Neuronal stem cell (in vitro differentiated cells): ENCODE results near the gene ALG9. TPM values are rescaled to one million over a fixed set of nuclear protein-coding genes. Genes with fewer than 3 reads are reported as not detected.

Source experiments
- DNase-seq: peaks from one replicate; pipeline ENCODE4 v3.0.0-alpha.2; 2013; ENCODE audit warnings: low spot score
- H2AFZ ChIP-seq: one replicate; pipeline ENCODE4 v1.6.1; 2013; ENCODE audit warnings: mild to moderate bottlenecking, low read length, inconsistent platforms
- H2AK5ac ChIP-seq: 2 replicates; pipeline ENCODE4 v1.6.1; 2013; ENCODE audit warnings: low read depth, mild to moderate bottlenecking, inconsistent platforms, low read length, moderate library complexity, mixed read lengths
- H2BK120ac ChIP-seq: 2 replicates; pipeline ENCODE4 v1.6.1; 2013; ENCODE audit warnings: low read depth, mild to moderate bottlenecking, inconsistent platforms, low read length, moderate library complexity, mixed read lengths
- H2BK12ac ChIP-seq: one replicate; pipeline ENCODE4 v1.6.1; 2013; ENCODE audit warnings: low read length, inconsistent platforms
- H2BK15ac ChIP-seq: 2 replicates; pipeline ENCODE4 v1.6.1; 2013; ENCODE audit warnings: mild to moderate bottlenecking, low read length, inconsistent platforms, mixed read lengths
- H2BK5ac ChIP-seq: one replicate; pipeline ENCODE4 v1.6.1; 2013; ENCODE audit warnings: inconsistent platforms, mild to moderate bottlenecking, low read length, moderate library complexity
- H3K14ac ChIP-seq: one replicate; pipeline ENCODE4 v1.6.1; 2013; ENCODE audit warnings: low read length, inconsistent platforms
- H3K18ac ChIP-seq: 2 replicates; pipeline ENCODE4 v1.6.1; 2013; ENCODE audit warnings: low read length, inconsistent platforms
- H3K23ac ChIP-seq: 2 replicates; pipeline ENCODE4 v1.6.1; 2013; ENCODE audit warnings: low read depth, mild to moderate bottlenecking, mixed read lengths, low read length, inconsistent platforms; ENCODE audit not compliant: poor library complexity
- H3K27ac ChIP-seq: replicated peaks from 3 replicates; pipeline ENCODE4 v1.5.1; 2013; ENCODE audit warnings: low read length, inconsistent platforms
- H3K27me3 ChIP-seq, 3 experiments: 2 replicates each; pipeline ENCODE4 v1.6.1; 2013; ENCODE audit warnings: low read length in 3 of 3, mild to moderate bottlenecking in 2 of 3, inconsistent platforms in 1 of 3, low read depth in 1 of 3, mixed read lengths in 1 of 3, moderate library complexity in 1 of 3; ENCODE audit not compliant: control insufficient read depth in 3 of 3, insufficient read depth in 3 of 3
- H3K36me3 ChIP-seq, 2 donors: replicated peaks in 1 of 2; 2 replicates each; pipeline ENCODE4 v1.6.1; 2013; ENCODE audit warnings: low read length in 2 of 2; ENCODE audit not compliant: control insufficient read depth in 2 of 2, insufficient read depth in 2 of 2
- H3K4ac ChIP-seq: 2 replicates; pipeline ENCODE4 v1.6.1; 2013; ENCODE audit warnings: inconsistent platforms, mild to moderate bottlenecking, low read length, moderate library complexity
- H3K4me1 ChIP-seq, 2 donors: 1 replicate in 1 of 2; 2 replicates in 1 of 2; pipeline ENCODE4 v1.6.1; 2013; ENCODE audit warnings: low read length in 2 of 2, low read depth in 1 of 2; ENCODE audit not compliant: control insufficient read depth in 2 of 2, insufficient read depth in 1 of 2
- H3K4me2 ChIP-seq: one replicate; pipeline ENCODE4 v1.6.1; 2013; ENCODE audit warnings: mild to moderate bottlenecking, low read length, inconsistent platforms; ENCODE audit not compliant: insufficient read depth, poor library complexity, severe bottlenecking
- H3K4me3 ChIP-seq, 2 donors: 2 replicates each; pipeline ENCODE4 v1.5.1; 2013; ENCODE audit warnings: low read length in 2 of 2, mild to moderate bottlenecking in 2 of 2, inconsistent platforms in 1 of 2, moderate library complexity in 1 of 2
- H3K79me1 ChIP-seq: one replicate; pipeline ENCODE4 v1.6.1; 2013; ENCODE audit warnings: low read depth, mild to moderate bottlenecking, inconsistent platforms, low read length, moderate library complexity
- H3K9ac ChIP-seq: one replicate; pipeline ENCODE4 v1.6.1; 2013; ENCODE audit warnings: mild to moderate bottlenecking, low read depth, low read length, inconsistent platforms; ENCODE audit not compliant: poor library complexity
- H3K9me3 ChIP-seq, 2 donors: replicated peaks in 1 of 2; 2 replicates each; pipeline versions ENCODE3 to v1.6.1; 2013; ENCODE audit warnings: low read length in 2 of 2, mild to moderate bottlenecking in 2 of 2, inconsistent platforms in 1 of 2, low read depth in 1 of 2, mixed read lengths in 1 of 2, moderate library complexity in 1 of 2; ENCODE audit not compliant: control insufficient read depth in 2 of 2, insufficient read depth in 1 of 2
- H4K8ac ChIP-seq: one replicate; pipeline ENCODE4 v1.6.1; 2013; ENCODE audit warnings: low read depth, mild to moderate bottlenecking, inconsistent platforms, low read length, moderate library complexity
- H4K91ac ChIP-seq: one replicate; pipeline ENCODE4 v1.6.1; 2013; ENCODE audit warnings: low read length, low read depth, mild to moderate bottlenecking, inconsistent platforms; ENCODE audit not compliant: poor library complexity
- WGBS, 2 donors: extraction: QIAGEN DNeasy Blood & Tissue Kit; methylation state at CpG; one replicate each; pipeline ENCODE4 v1.1.7; 2013; ENCODE audit warnings: missing lambda C conversion rate in 2 of 2, mixed read lengths in 1 of 2; ENCODE audit not compliant: insufficient read length in 2 of 2, insufficient replicate concordance in 1 of 2; ENCODE audit errors: extremely low coverage in 2 of 2; 5-methylcytosine and 5-hydroxymethylcytosine counted together
- polyA plus RNA-seq, 2 experiments: library from polyadenylated mRNA; stranded (reverse); fragments of 200-250 nt; gene quantifications; one replicate each; pipeline ENCODE4 v1.2.3, GENCODE V29; 2013

ALG9 gene
- 44.7 TPM for polyA plus RNA-seq (2013, experiment 1 of 2)
- polyA plus RNA-seq (2013, experiment 2 of 2), result 48.8 TPM

- DNase-seq, result peak; percentile 68
- Histone ChIP-seq H3K14ac (no peak within 1 kb of the TSS), H3K4me1 (no peaks in the 10 kb centered on the region), H2AK5ac (no peak within 1 kb of the TSS), H2BK5ac (no peak within 1 kb of the TSS), H3K23ac (peak within 1 kb of the TSS; percentile 66), H3K4me3 (peak within 1 kb of the TSS; percentile 82 to 88), H3K9ac (peak within 1 kb of the TSS; percentile 87), H3K36me3 (peaks cover 7 to 40% of the 10 kb centered on the region in 2 donors), H2BK120ac (no peak within 1 kb of the TSS), H3K27ac (peak within 1 kb of the TSS; percentile 75), H2AFZ (peak within 1 kb of the TSS; percentile 100), H2BK12ac (no peak within 1 kb of the TSS), H4K8ac (no peak within 1 kb of the TSS), H3K18ac (peak within 1 kb of the TSS; percentile 78), H3K79me1 (no peaks in the 10 kb centered on the region), H3K4me2 (peak within 1 kb of the TSS; percentile 41), H3K9me3 (no peaks in the 10 kb centered on the region), H3K27me3 (no peaks in the 10 kb centered on the region), H2BK15ac (no peak within 1 kb of the TSS), H4K91ac (no peak within 1 kb of the TSS), H3K4ac (no peak within 1 kb of the TSS)
- WGBS, 2 donors, result no CpG with 5 or more reads among the region's 51 CpGs
These were observed at the start of gene ALG9 for GRCh38 chr11:111870886-111871692. Gene ALG9, minus strand, starts transcription at chr11:111871581. Its CDS starts 99 bp downstream, at chr11:111871482.

- Histone ChIP-seq H3K23ac (no peak overlapping the region), H3K4me2 (no peak overlapping the region), H3K4me1 (peaks cover 7% of the 10 kb centered on the region in 2 donors), H4K91ac (no peak overlapping the region), H2AK5ac (no peak overlapping the region), H3K18ac (no peak overlapping the region), H3K27me3 (no peaks in the 10 kb centered on the region), H2BK12ac (no peak overlapping the region), H3K36me3 (no peaks in the 10 kb centered on the region), H3K9me3 (no peaks in the 10 kb centered on the region), H4K8ac (no peak overlapping the region), H3K4me3 (no peak overlapping the region), H2BK5ac (no peak overlapping the region), H2AFZ (no peak overlapping the region), H3K27ac (no peak overlapping the region), H3K14ac (no peak overlapping the region), H3K4ac (no peak overlapping the region), H3K79me1 (no peaks in the 10 kb centered on the region), H2BK120ac (no peak overlapping the region), H2BK15ac (no peak overlapping the region), H3K9ac (no peak overlapping the region)
- no peak for DNase-seq
- no CpG with 5 or more reads among the region's 2 CpGs for WGBS, 2 donors
These were observed 49.5 kb upstream of the ALG9 start for GRCh38 chr11:111920908-111921307.

- Histone ChIP-seq H3K4me1 (peaks cover 5 to 6% of the 10 kb centered on the region in 2 donors), H4K8ac (peak within 1 kb of the TSS; percentile 90), H3K9me3 (no peaks in the 10 kb centered on the region), H2AFZ (peak within 1 kb of the TSS; percentile 96), H3K4ac (peak within 1 kb of the TSS; percentile 66), H3K27ac (no peak within 1 kb of the TSS), H2BK5ac (peak within 1 kb of the TSS; percentile 82), H2AK5ac (peak within 1 kb of the TSS; percentile 79), H3K79me1 (no peaks in the 10 kb centered on the region), H4K91ac (no peak within 1 kb of the TSS), H2BK15ac (no peak within 1 kb of the TSS), H3K18ac (peak within 1 kb of the TSS; percentile 48), H3K23ac (peak within 1 kb of the TSS; percentile 91), H3K9ac (no peak within 1 kb of the TSS), H3K14ac (no peak within 1 kb of the TSS), H3K27me3 (no peaks in the 10 kb centered on the region), H3K4me2 (peak within 1 kb of the TSS; percentile 33), H3K36me3 (no peaks in the 10 kb centered on the region), H2BK12ac (no peak within 1 kb of the TSS), H3K4me3 (peak within 1 kb of the TSS in 1 of 2 donors; percentile 21), H2BK120ac (no peak within 1 kb of the TSS)
- WGBS, 2 donors, result no CpG with 5 or more reads among the region's 19 CpGs
- no peak for DNase-seq
These were observed 47.2 kb upstream of the ALG9 start, which contains the start of gene C11orf52 for GRCh38 chr11:111918390-111919256. Gene C11orf52, plus strand, starts transcription at chr11:111918913. Its CDS starts 60 bp downstream, at chr11:111918973.
